ENCODE data around the gene TMEM170A. TPM values are rescaled to one million over a fixed set of nuclear protein-coding genes. Genes with fewer than 3 reads are reported as not detected.
"Not testable (repeated sequence)": the region's sequence is repeated elsewhere in the genome, so short reads cannot be mapped to it uniquely, and the experiment has no call there.

Gene TMEM170A
- total RNA-seq, 1 donor from 2014 or later, result 16.4 TPM

- TF ChIP-seq CTCF (IDR thresholded peaks at IDR 0.05; ENCODE audit: insufficient read depth, low read depth, low read length) (no peak), EZH2 (IDR thresholded peaks at IDR 0.05; ENCODE audit: insufficient read depth, low read length) (no peak)
- H3K36me3 Mint-ChIP-seq (ENCODE audit: low read depth, unreplicated experiment), result no peaks in the 10 kb centered on the region
- Histone ChIP-seq H3K79me2 (ENCODE audit: insufficient read depth, low read length) (no peaks in the 10 kb centered on the region), H2AFZ (ENCODE audit: low read depth, low read length) (no peak overlapping the region), H3K9me3 (ENCODE audit: insufficient read depth, low read depth, low read length) (no peaks in the 10 kb centered on the region), H3K27ac (ENCODE audit: low read depth, low read length) (no peak overlapping the region), H4K20me1 (ENCODE audit: insufficient read depth, low read length) (no peaks in the 10 kb centered on the region), H3K4me1 (ENCODE audit: insufficient read depth, low read length) (no peaks in the 10 kb centered on the region), H3K4me2 (ENCODE audit: low read length) (no peak overlapping the region), H3K36me3 (ENCODE audit: insufficient read depth, low read length) (no peaks in the 10 kb centered on the region), H3K9ac (ENCODE audit: low read length) (no peak overlapping the region), H3K4me3 (ENCODE audit: insufficient read depth, low read depth, low read length) (no peak overlapping the region), H3K27me3 (ENCODE audit: insufficient read depth, low read length) (peaks cover 2% of the 10 kb centered on the region)
- FAIRE-seq (no peak), DNase-seq (ENCODE audit: low read depth) (no peak)
- no peak overlapping the region for H3K4me3 Mint-ChIP-seq (ENCODE audit: unreplicated experiment)
- H3K27me3 Mint-ChIP-seq (ENCODE audit: low read depth, unreplicated experiment), result peaks cover 5% of the 10 kb centered on the region
- H3K4me1 Mint-ChIP-seq (ENCODE audit: low read depth, unreplicated experiment), result peaks cover 3% of the 10 kb centered on the region
- no peak overlapping the region for H3K27ac Mint-ChIP-seq (ENCODE audit: unreplicated experiment)
- H3K9me3 Mint-ChIP-seq (ENCODE audit: unreplicated experiment), result no peaks in the 10 kb centered on the region
Observed at GRCh38 chr16:75501359-75501758, 36.9 kb upstream of the TMEM170A start.

- H3K9me3 Mint-ChIP-seq (ENCODE audit: unreplicated experiment), result not testable (repeated sequence)
Observed at GRCh38 chr16:75498605-75499322, 34.3 kb upstream of the TMEM170A start.

GRCh38 chr16:75497558-75497957, 33.1 kb upstream of the TMEM170A start:
- no peaks in the 10 kb centered on the region for H3K36me3 ChIP-seq (ENCODE audit: insufficient read depth, low read length)
- no peaks in the 10 kb centered on the region for H3K9me3 ChIP-seq (ENCODE audit: insufficient read depth, low read depth, low read length)
- H3K27me3 ChIP-seq (ENCODE audit: insufficient read depth, low read length), result peaks cover 12% of the 10 kb centered on the region
- no peak overlapping the region for H3K4me3 Mint-ChIP-seq (ENCODE audit: unreplicated experiment)
- H3K27ac Mint-ChIP-seq (ENCODE audit: unreplicated experiment), result no peak overlapping the region
- no peaks in the 10 kb centered on the region for H3K79me2 ChIP-seq (ENCODE audit: insufficient read depth, low read length)
- H4K20me1 ChIP-seq (ENCODE audit: insufficient read depth, low read length), result no peaks in the 10 kb centered on the region
- DNase-seq (ENCODE audit: low read depth) (peak; percentile 36), FAIRE-seq (no peak)
- no peak overlapping the region for H2AFZ ChIP-seq (ENCODE audit: low read depth, low read length)
- no peak overlapping the region for H3K4me2 ChIP-seq (ENCODE audit: low read length)
- peaks cover 16% of the 10 kb centered on the region for H3K27me3 Mint-ChIP-seq (ENCODE audit: low read depth, unreplicated experiment)
- no peaks in the 10 kb centered on the region for H3K4me1 ChIP-seq (ENCODE audit: insufficient read depth, low read length)
- no peaks in the 10 kb centered on the region for H3K4me1 Mint-ChIP-seq (ENCODE audit: low read depth, unreplicated experiment)
- no peak overlapping the region for H3K4me3 ChIP-seq (ENCODE audit: insufficient read depth, low read depth, low read length)
- H3K36me3 Mint-ChIP-seq (ENCODE audit: low read depth, unreplicated experiment), result peaks cover 2% of the 10 kb centered on the region
- no peak overlapping the region for H3K27ac ChIP-seq (ENCODE audit: low read depth, low read length)
- TF ChIP-seq EZH2 (IDR thresholded peaks at IDR 0.05; ENCODE audit: insufficient read depth, low read length) (no peak), CTCF (IDR thresholded peaks at IDR 0.05; ENCODE audit: insufficient read depth, low read depth, low read length) (no peak)
- H3K9ac ChIP-seq (ENCODE audit: low read length), result no peak overlapping the region
- no peaks in the 10 kb centered on the region for H3K9me3 Mint-ChIP-seq (ENCODE audit: unreplicated experiment)

More at GRCh38 chr16:75498605-75499322, 34.3 kb upstream of the TMEM170A start:
- not testable (repeated sequence) for H3K9ac ChIP-seq (ENCODE audit: low read length); FAIRE-seq; H3K27ac ChIP-seq (ENCODE audit: low read depth, low read length); H3K27ac Mint-ChIP-seq (ENCODE audit: unreplicated experiment); H3K27me3 ChIP-seq (ENCODE audit: insufficient read depth, low read length); H3K36me3 ChIP-seq (ENCODE audit: insufficient read depth, low read length); DNase-seq (ENCODE audit: low read depth); H3K4me2 ChIP-seq (ENCODE audit: low read length); H3K36me3 Mint-ChIP-seq (ENCODE audit: low read depth, unreplicated experiment); H3K4me3 ChIP-seq (ENCODE audit: insufficient read depth, low read depth, low read length); H2AFZ ChIP-seq (ENCODE audit: low read depth, low read length); H3K4me1 Mint-ChIP-seq (ENCODE audit: low read depth, unreplicated experiment); H3K79me2 ChIP-seq (ENCODE audit: insufficient read depth, low read length); H3K9me3 ChIP-seq (ENCODE audit: insufficient read depth, low read depth, low read length); H3K4me3 Mint-ChIP-seq (ENCODE audit: unreplicated experiment); H3K4me1 ChIP-seq (ENCODE audit: insufficient read depth, low read length); H4K20me1 ChIP-seq (ENCODE audit: insufficient read depth, low read length)
- peaks cover 14% of the 10 kb centered on the region for H3K27me3 Mint-ChIP-seq (ENCODE audit: low read depth, unreplicated experiment)
